GM19324 (cell line): ENCODE results near the gene TNS1.

Source experiments
- ATAC-seq: cut with Tn5 transposase; IDR thresholded peaks from one replicate; pipeline ENCODE4 v1.9.1; 2021; ENCODE audit warnings: mild to moderate bottlenecking, moderate library complexity; ENCODE audit not compliant: unreplicated experiment, low FRiP score

The TNS1 gene

DNA sequence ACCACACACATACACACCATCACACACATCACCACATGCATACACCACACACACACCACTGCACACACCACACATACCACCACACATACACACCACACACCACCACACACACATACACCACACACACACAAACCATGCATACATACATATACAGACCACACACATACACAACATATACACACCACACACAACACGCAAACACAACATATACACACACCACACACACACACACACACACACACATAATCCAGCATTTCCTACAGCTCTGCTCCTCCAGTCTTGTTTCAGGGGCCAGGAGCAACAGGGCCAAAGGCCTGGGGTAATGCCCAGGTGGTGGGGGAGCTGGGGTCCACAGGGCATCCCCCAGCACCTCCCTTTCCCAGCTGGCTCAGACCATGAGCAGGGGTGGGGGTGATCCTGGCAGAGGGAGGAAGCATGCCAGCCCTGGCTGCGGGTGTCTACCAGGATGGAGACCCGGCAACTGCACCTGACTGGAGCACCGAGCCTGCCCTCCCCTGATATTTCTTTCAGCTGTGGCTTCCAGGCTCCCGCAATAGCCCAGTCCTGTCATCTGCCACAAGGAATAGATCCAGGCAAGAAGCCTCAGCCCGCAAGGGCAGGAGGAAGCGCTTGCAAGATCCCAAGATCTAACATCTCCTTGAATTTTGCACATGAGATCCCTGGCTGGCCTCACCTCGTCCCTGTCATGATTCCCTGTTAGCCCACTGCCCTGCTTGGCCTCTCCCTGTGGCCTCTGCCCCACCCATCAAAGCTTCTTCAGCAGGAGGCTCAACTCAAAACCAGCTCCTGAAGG is 196.9 kb downstream of the TNS1 start:
- ATAC-seq: no peak

DNA sequence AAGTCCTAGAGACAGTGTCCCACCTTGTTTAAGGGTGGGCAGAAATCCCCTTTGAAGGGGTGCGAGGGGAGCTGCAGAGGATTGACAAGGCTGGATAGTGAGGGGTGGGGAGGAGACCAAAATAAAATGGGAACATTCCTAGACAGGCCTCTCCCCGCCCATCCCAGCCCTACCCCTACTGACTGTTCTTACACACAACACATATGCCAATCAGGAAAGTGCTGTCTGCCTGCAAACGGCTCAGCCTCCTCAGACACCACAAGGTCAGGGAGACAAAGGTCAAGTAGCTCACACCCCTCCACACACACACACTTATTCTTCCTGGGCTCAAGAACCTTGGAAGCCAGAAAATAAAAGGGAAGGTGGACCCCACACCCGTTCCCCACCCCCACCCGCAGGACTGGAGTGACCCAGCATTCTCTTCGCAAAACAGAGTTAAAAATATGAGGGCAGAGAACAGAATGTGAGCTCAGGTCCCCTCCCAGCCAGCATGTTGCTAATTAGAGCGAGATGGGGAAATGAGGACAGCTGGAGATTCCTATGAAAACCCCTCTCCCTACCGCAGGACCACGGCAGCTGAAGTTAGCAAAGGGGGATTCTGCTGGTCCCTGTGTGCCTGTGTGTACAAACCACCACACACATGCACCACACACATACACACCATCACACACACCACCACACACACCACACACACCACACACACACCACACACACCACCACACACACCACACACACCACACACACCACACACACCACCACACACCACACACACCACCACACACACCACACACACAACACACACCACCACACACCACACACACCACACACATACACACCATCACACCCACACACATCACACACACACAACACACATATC is 197.8 kb downstream of the TNS1 start:
- ATAC-seq: no peak

- no peak for ATAC-seq
These were observed 198.5 kb downstream of the TNS1 start for GRCh38 chr2:217804338-217804737.

- ATAC-seq: no peak
These were observed 199.2 kb downstream of the TNS1 start for GRCh38 chr2:217803653-217803960.

- no peak for ATAC-seq
These were observed 199.7 kb downstream of the TNS1 start for GRCh38 chr2:217802876-217803652.

DNA sequence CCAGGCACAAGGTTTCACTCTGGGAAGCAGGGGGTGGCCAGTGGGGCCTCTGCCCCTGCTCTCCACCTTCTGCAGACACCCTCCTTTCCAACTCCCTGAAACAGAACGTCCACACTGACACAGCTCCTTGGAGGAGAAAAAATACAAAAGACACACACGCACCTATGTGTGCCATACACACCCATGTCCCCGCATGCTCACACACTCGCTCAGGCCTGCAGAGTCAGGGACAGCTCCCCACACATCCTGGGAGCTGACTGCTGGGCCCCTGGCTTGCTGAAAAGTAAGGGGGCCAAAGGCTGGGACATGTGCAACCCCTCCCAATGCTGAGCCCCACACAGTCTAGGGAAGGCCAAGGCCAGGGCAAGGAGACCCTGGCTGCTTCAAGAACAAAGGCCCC is 200.5 kb downstream of the TNS1 start:
- ATAC-seq: no peak

- ATAC-seq: no peak
These were observed 201.1 kb downstream of the TNS1 start for GRCh38 chr2:217801711-217802110.

DNA sequence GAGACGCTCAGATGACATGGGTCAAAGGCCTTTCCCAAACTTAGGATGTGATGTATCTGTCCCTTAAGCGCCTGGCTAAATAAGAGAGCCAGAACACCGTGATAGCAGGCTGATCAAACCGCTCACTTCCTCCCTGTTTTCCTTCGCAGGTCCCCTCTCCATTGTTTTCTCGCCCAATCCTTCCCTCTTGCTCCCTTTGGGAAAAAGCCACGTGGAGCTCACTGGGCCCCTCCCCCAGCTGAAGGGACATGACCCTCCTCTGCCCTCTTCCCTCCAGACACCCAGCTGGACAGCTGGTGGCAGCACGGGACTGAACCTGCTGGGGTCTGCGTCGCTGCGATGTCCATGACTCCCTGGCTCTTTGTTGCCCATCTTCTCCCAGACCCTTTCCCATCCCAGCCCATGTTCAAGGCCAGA is 201.7 kb downstream of the TNS1 start:
- ATAC-seq: no peak

GRCh38 chr2:217800433-217801114 is 202.2 kb downstream of the TNS1 start:
- ATAC-seq: no peak

DNA sequence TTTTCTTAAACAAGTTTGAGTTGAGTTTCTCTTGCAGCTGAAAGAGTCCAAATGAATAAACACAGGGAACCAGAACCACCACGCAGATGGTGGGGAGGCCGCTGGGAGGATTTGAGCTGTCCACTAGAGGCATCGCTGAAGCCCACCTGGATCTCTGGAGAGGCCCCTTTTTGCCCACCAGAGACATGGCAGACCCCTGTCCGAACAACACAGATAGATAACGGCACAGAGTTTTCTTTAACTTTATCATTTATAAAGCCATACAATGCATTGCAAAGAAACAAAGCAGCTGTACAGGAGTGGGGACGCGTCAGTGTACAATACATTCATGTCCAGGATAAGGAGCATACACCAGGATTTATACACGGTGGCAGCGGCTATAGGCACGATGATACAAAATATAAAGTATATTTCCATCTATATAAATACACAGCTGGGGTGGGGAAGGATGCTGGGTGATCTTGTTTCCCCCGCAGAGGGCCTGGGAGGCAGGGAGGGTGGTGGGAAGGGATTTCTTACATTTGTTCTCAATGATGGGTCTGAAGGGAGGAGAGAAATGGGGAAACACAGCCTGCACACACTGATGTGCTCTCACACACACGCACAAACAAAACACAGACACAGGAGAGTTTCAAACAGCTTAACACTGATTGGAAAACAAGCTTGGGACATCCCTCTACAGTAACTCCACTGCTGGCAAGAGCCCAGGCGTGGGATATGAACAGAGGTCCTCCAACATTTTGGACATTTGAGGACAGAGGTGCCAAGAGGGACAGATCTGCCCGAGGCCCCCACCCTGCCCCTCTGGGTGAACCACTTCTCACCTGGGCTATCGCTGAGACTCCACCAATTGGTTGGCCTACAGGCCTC is 203.0 kb downstream of the TNS1 start:
- no peak for ATAC-seq

- no peak for ATAC-seq
These were observed 203.8 kb downstream of the TNS1 start for GRCh38 chr2:217798743-217799562.

GRCh38 chr2:217798191-217798590 is 204.6 kb downstream of the TNS1 start:
- ATAC-seq: no peak

DNA sequence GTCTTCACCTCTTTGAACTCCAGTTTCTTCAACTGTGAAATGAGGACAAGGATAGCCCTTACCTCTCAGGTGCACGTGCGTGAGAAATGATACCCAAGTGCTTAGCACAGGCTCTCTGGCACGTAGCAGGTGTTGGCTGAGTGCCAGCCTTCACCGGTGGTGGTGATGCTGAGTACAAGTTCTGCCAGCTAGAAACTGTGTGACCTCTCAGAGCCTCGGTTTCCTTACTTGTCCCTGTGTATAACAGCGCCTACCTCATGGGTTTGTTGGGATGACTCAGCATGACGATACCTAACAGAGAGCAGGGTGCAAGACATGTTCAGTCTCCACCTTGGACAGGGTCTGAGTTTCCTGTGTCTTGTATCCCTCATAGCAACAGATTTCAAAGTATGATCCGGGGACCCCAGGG is 205.1 kb downstream of the TNS1 start:
- ATAC-seq: no peak

DNA sequence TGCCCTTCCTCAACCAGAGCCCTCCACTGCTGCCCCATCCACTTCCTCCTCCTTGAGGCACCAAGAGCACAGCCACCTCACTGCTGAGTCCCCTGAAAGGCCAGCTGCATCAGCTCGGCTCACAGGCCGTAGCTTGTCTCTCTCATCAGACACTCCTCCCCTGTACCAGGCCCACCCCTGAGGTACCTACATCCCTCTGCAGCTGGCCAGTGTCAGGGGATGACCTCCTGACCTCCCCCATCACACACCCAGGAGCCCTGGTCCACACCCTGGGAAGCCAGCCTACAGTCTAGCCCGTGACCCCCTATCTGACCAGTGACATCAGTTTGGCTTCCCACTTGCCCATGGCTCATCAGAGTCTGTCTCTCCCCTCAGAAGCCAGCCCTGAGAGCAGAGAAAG is 205.6 kb downstream of the TNS1 start:
- ATAC-seq: no peak

DNA sequence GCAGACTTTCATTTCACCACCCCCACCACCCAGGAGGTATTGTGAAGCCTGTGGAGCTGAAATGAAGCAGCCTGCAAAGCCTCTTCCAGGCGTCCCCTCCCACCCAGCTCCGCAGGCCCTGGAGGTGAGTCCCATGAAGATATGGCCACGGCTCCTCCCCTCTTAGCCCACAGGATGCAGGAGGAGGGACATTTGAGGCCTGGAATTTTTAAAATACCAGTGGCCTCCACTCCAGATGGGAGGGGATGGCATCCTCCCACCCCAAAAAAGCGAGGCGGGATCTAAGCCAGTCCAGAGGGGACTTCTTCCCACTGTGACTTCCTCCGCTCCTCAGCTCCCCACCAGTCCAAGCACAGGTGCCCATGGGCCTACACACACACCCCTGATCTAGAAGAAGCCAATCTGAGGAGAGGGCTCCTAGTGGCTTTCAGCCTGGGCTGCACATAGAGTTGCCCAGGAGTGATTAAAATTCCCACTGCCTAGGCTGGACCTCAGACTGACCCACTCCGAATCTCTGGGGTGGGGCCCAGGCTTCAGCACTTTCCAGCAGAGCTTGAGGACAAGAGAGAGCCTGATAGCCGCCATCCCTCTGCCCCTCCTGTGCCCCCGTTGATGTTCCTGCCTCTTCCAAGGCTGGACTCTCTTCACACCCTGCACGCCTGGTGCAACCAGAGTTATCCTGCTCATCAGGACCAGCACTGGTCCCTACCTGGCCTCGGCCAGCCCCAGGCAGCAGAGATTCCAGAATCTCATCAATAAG is 206.9 kb downstream of the TNS1 start:
- no peak for ATAC-seq

DNA sequence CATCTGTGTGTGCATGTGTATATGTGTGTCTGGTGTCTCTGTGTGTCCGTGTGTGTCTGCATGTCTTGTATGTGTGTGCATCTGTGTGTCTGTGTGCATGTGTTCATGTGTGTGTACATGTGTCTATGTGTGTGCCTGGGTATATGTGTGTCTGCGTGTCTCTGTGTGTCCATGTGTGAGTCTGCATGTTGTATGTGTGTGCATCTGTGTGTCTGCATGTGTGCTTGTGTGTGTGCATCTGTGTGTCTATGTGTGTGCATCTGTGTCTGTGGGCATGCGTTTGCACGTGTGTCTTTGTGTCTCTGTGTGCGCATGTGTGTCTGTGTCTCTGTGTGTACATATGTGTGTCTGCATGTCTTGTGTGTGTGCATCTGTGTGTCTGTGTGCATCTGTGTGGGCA is 207.7 kb downstream of the TNS1 start:
- ATAC-seq: no peak

- ATAC-seq: no peak
These were observed 208.4 kb downstream of the TNS1 start for GRCh38 chr2:217794133-217794986.
